Aorta (tissue), 5 donors: ENCODE measurements around the gene PRKCE. TPM values are rescaled to one million over a fixed set of nuclear protein-coding genes. Genes with fewer than 3 reads are reported as not detected.
A peak's percentile ranks its signal among the peaks of the same experiment; 100 is the strongest.

Experiments used
- ATAC-seq: fragments of 200-7000 bp; cut with Tn5 transposase; one replicate; pipeline ENCODE4 v1.9.1; 2022; ENCODE audit warnings: moderate library complexity; ENCODE audit not compliant: low FRiP score
- DNase-seq, 2 donors: peaks; one replicate each; pipeline ENCODE4 v3.0.0-alpha.2; 2020
- H3K27ac ChIP-seq, 2 donors: one replicate each; pipeline ENCODE4 v1.5.1; 2013; ENCODE audit warnings: low read length in 2 of 2, mild to moderate bottlenecking in 2 of 2, moderate library complexity in 2 of 2, control low read depth in 1 of 2, inconsistent platforms in 1 of 2, low read depth in 1 of 2
- H3K27me3 ChIP-seq, 2 donors: one replicate each; pipeline ENCODE4 v1.6.1; 2013; ENCODE audit warnings: control low read depth in 1 of 2, low read length in 1 of 2, mild to moderate bottlenecking in 1 of 2, moderate library complexity in 1 of 2; ENCODE audit not compliant: insufficient read depth in 2 of 2, control insufficient read depth in 1 of 2
- H3K36me3 ChIP-seq, 2 donors: one replicate each; pipeline ENCODE4 v1.6.1; 2013; ENCODE audit warnings: control low read depth in 1 of 2, low read length in 1 of 2, mild to moderate bottlenecking in 1 of 2; ENCODE audit not compliant: insufficient read depth in 2 of 2, control insufficient read depth in 1 of 2
- H3K4me1 ChIP-seq, 2 donors: one replicate each; pipeline ENCODE4 v1.6.1; 2013; ENCODE audit warnings: low read length in 2 of 2, control low read depth in 1 of 2, mild to moderate bottlenecking in 1 of 2, moderate library complexity in 1 of 2; ENCODE audit not compliant: insufficient read depth in 2 of 2, control insufficient read depth in 1 of 2
- H3K4me3 ChIP-seq, 2 donors: one replicate each; pipeline ENCODE4 v1.5.1; 2013; ENCODE audit warnings: low read length in 2 of 2, control low read depth in 1 of 2, mild to moderate bottlenecking in 1 of 2
- H3K9me3 ChIP-seq: one replicate; pipeline ENCODE4 v1.6.1; 2013; ENCODE audit warnings: mild to moderate bottlenecking, low read length; ENCODE audit not compliant: control insufficient read depth
- WGBS, 2 donors: extraction: QIAGEN DNeasy Blood & Tissue Kit; methylation state at CpG; one replicate each; pipeline ENCODE4 v1.1.7; 2013; 5-methylcytosine and 5-hydroxymethylcytosine counted together
- intact Hi-C, 2 donors: fragments of 100-400 bp; cut with DNase I; formaldehyde crosslinking; loops; one replicate each; pipeline versions ENCODE4 v1.14.2 to v1.15.0; 2022
- polyA plus RNA-seq, 2 donors: library from polyadenylated mRNA; stranded (reverse); fragments of 200-250 nt; gene quantifications; one replicate each; pipeline ENCODE4 v1.2.3, GENCODE V29; 2013
- total RNA-seq, 2 donors: library from RNA; stranded (reverse); fragmentation: NEBNext Ultra II Directional; extraction: Animal tissue kit (Norgen Biotek cat#: 25700); gene quantifications; one replicate each; pipeline ENCODE4 v1.2.1, GENCODE V29; 2021
- donor health status: healthy with polysubstance abuse.
- donor health status: Bipolar disorder and iron deficiency.
- donor health status: DM: no; HTN: no; CAD: no.
- donor health status: DM: no; HTN: no; CAD: no.
- donor health status: DM: yes; HTN: yes; CAD: no.

Gene PRKCE
- total and polyA plus RNA-seq, 4 donors = 1.5 to 23.8 (median 11.2) TPM

GRCh38 chr2:45763255-45763654 lies 111.8 kb downstream of the PRKCE start:
- H3K27ac ChIP-seq = no peak overlapping the region
- H3K36me3 ChIP-seq = no peaks in the 10 kb centered on the region
- DNase-seq (no peak), ATAC-seq (no peak)
- 97 to 98% methylated on average over 2 of the region's 2 CpGs for WGBS, 2 donors
- H3K4me3 ChIP-seq = no peak overlapping the region
- peaks cover 0 to 5% of the 10 kb centered on the region in 2 donors for H3K4me1 ChIP-seq
- intact Hi-C loops = no loop called here
- H3K9me3 ChIP-seq = no peaks in the 10 kb centered on the region
- no peaks in the 10 kb centered on the region for H3K27me3 ChIP-seq

GRCh38 chr2:45763797-45764196 lies 112.3 kb downstream of the PRKCE start:
- H3K4me3 ChIP-seq = no peak overlapping the region
- H3K9me3 ChIP-seq = no peaks in the 10 kb centered on the region
- no peaks in the 10 kb centered on the region for H3K27me3 ChIP-seq
- no peak overlapping the region for H3K27ac ChIP-seq
- no peak for DNase-seq
- H3K4me1 ChIP-seq = peaks cover 0 to 5% of the 10 kb centered on the region in 2 donors
- no peaks in the 10 kb centered on the region for H3K36me3 ChIP-seq
- WGBS, 2 donors = 93% methylated on average over 5 of the region's 5 CpGs
- no peak for ATAC-seq
- intact Hi-C loops = no loop called here

DNA sequence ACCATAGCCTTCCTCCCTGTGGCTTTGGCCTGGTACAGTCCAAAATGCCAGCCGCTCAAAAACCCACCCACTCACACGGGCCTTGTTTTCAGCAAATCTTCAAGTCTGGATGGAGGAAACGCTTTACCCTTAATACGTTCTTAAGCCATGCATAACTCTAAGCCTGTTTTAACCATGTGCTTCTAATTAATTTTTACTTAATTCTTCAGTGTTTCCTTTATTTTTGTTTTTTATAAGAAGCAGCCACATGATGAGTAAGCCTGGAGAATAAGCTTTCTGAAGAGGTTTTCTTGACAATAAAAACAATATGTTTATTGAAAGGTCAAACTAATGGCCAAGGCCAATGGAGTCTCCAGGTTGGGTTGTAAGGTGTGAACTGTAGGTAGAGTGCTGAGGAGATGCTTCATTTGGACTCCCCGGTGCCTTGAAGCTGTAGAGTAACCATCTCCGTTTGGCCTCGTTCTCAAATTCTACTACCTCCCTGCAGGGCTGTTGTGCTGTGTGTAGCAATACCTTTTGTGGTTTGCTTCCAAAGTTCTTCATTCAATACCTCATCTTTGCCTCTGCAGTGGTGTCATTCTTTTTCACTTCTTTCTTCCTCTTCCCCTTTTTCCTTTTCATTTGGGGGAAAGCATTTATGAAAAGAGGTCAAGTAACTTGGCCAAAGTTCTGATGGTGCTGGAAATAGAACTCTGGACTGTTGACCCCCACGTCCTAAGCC lies 113.7 kb downstream of the PRKCE start:
- Histone ChIP-seq H3K27me3 (no peaks in the 10 kb centered on the region), H3K9me3 (no peaks in the 10 kb centered on the region), H3K27ac (no peak overlapping the region), H3K36me3 (no peaks in the 10 kb centered on the region), H3K4me3 (no peak overlapping the region), H3K4me1 (peaks cover 0 to 5% of the 10 kb centered on the region in 2 donors)
- DNase-seq (no peak), ATAC-seq (no peak)
- intact Hi-C loops = no loop called here
- 81 to 85% methylated on average over 8 of the region's 8 CpGs for WGBS, 2 donors

DNA sequence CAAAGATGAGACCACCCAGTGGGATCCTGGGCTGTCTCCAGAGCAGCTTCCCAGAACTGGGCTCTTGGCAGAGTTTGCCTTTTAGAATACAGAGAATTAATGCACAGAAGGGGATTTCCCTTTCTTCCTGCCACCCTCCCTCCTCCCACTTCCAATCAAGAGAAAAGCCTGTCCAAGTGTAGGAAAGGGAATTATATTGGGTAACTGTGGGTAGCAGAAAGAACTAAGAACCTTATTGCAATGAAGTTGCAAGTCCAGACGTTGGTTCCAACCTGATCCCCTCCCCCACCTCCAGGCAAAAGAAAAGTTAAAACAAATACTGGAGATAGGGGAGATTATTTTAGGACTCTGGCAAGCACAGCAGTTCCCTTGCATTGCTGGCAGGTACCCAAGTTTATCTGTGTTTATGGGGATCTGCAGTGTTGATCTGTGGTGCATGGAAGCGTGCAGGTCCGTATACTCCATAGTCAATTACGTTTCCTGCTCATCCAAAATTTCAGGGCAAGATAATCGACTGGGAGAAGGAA lies 114.3 kb downstream of the PRKCE start:
- H3K36me3 ChIP-seq = no peaks in the 10 kb centered on the region
- no peak overlapping the region for H3K27ac ChIP-seq
- no peaks in the 10 kb centered on the region for H3K27me3 ChIP-seq
- H3K4me3 ChIP-seq = no peak overlapping the region
- ATAC-seq = peak; percentile 10
- H3K9me3 ChIP-seq = no peaks in the 10 kb centered on the region
- no peak for DNase-seq
- 12 to 20% methylated on average over 5 of the region's 5 CpGs for WGBS, 2 donors
- H3K4me1 ChIP-seq = peaks cover 0 to 5% of the 10 kb centered on the region in 2 donors
- intact Hi-C loops = no loop called here

DNA sequence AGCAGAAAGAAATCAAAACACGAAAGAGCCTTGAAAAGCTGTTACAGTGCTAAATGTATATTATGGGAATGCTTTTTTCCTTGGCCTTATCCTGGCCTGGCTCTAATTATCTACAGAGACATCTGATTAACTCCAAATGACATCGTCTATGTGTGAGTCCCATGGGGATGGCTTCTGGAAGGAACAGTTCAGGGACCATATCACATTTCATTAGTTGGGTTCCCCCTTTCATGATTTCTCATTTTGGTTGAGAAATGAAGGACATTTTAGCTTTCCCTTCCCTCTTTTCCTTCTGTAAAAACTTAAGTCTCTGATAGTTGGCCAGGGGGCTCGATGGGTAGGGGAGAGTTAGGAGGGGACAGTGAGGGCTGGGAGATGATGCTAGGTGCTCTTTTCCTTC lies 116.7 kb downstream of the PRKCE start:
- Histone ChIP-seq H3K4me3 (no peak overlapping the region), H3K27ac (no peak overlapping the region), H3K36me3 (no peaks in the 10 kb centered on the region), H3K9me3 (no peaks in the 10 kb centered on the region), H3K4me1 (peaks cover 0 to 5% of the 10 kb centered on the region in 2 donors), H3K27me3 (no peaks in the 10 kb centered on the region)
- 89 to 95% methylated on average over 3 of the region's 3 CpGs for WGBS, 2 donors
- intact Hi-C loops = no loop called here
- ATAC-seq = no peak
- DNase-seq = no peak

GRCh38 chr2:45769056-45769455 lies 117.6 kb downstream of the PRKCE start:
- intact Hi-C loops = no loop called here

GRCh38 chr2:45769854-45770576 lies 118.5 kb downstream of the PRKCE start:
- DNase-seq (no peak), ATAC-seq (no peak)
- Histone ChIP-seq H3K27me3 (no peaks in the 10 kb centered on the region), H3K27ac (no peak overlapping the region), H3K4me1 (peaks cover 0 to 5% of the 10 kb centered on the region in 2 donors), H3K36me3 (no peaks in the 10 kb centered on the region), H3K9me3 (no peaks in the 10 kb centered on the region), H3K4me3 (no peak overlapping the region)
- 83 to 86% methylated on average over 15 of the region's 15 CpGs for WGBS, 2 donors
- intact Hi-C loops = no loop called here

More at GRCh38 chr2:45769056-45769455, 117.6 kb downstream of the PRKCE start:
- Histone ChIP-seq H3K36me3 (no peaks in the 10 kb centered on the region), H3K27ac (no peak overlapping the region), H3K4me3 (no peak overlapping the region), H3K27me3 (no peaks in the 10 kb centered on the region), H3K9me3 (no peaks in the 10 kb centered on the region), H3K4me1 (peaks cover 0 to 5% of the 10 kb centered on the region in 2 donors)
- 97 to 98% methylated on average over 2 of the region's 2 CpGs for WGBS, 2 donors
- no peak for DNase-seq
- ATAC-seq = no peak

DNA sequence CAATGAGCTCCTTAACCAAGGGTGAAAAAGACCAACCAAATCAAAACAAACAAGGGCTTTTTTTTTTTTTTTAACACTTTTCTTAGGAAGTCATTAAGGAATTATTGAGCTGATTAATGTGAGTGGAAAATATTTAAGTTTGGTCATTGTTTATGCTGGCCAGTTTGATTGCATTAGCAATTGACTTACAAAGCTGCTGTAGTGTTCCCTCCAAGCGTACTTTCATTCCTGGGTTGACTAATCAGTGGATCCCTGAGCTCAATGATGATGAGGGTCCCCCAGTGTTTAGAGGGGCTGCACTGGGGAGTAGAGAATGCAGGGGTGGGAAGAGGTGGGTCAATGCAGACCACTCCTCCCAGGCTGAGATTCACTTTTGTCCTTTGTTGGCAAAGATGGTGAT lies 119.3 kb downstream of the PRKCE start:
- H3K9me3 ChIP-seq = no peaks in the 10 kb centered on the region
- H3K27ac ChIP-seq = no peak overlapping the region
- intact Hi-C loops = no loop called here
- ATAC-seq (peak; percentile 42), DNase-seq (no peak)
- no peak overlapping the region for H3K4me3 ChIP-seq
- no peaks in the 10 kb centered on the region for H3K27me3 ChIP-seq
- 13 to 35% methylated on average over 1 of the region's 1 CpG for WGBS, 2 donors
- H3K36me3 ChIP-seq = no peaks in the 10 kb centered on the region
- peaks cover 0 to under 1% of the 10 kb centered on the region in 2 donors for H3K4me1 ChIP-seq
